GM19463 (cell line): ENCODE results near the gene P2RY2.

Source experiments
- ATAC-seq: cut with Tn5 transposase; IDR thresholded peaks from one replicate; pipeline ENCODE4 v1.9.1; 2021; ENCODE audit warnings: mild to moderate bottlenecking, moderate library complexity; ENCODE audit not compliant: unreplicated experiment

Gene P2RY2

GRCh38 chr11:73241300-73241699 is 23.2 kb downstream of the P2RY2 start:
- no peak for ATAC-seq

- ATAC-seq: peak; percentile 78
These were observed 24.4 kb downstream of the P2RY2 start for GRCh38 chr11:73242251-73243092.

GRCh38 chr11:73243093-73243485 is 25.0 kb downstream of the P2RY2 start:
- no peak for ATAC-seq

GRCh38 chr11:73244589-73245240 is 26.6 kb downstream of the P2RY2 start:
- ATAC-seq: no peak

- ATAC-seq: no peak
These were observed 27.4 kb downstream of the P2RY2 start for GRCh38 chr11:73245461-73245860.

- no peak for ATAC-seq
These were observed 28.2 kb downstream of the P2RY2 start for GRCh38 chr11:73246303-73246702.

GRCh38 chr11:73248526-73249185 is 30.6 kb downstream of the P2RY2 start:
- no peak for ATAC-seq

DNA sequence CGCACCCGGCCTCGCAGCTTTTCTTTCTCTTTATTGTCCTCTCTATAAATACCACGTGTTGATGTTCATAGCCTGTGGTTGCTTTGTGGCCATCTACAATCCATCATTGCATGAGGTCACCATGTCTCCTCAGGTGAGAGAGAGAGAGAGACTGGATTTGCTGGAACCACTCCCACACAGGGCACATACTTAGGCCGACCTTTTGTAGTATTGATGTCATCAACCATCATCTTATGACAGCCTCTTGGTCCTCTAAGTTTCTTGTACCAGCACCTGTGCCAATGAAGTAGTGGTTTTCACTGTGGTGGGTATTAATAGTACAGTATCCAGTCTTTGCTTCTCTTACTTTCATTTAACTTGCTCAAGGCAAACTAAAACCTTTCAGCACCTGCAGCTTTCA is 31.2 kb downstream of the P2RY2 start:
- ATAC-seq: peak; percentile 74

DNA sequence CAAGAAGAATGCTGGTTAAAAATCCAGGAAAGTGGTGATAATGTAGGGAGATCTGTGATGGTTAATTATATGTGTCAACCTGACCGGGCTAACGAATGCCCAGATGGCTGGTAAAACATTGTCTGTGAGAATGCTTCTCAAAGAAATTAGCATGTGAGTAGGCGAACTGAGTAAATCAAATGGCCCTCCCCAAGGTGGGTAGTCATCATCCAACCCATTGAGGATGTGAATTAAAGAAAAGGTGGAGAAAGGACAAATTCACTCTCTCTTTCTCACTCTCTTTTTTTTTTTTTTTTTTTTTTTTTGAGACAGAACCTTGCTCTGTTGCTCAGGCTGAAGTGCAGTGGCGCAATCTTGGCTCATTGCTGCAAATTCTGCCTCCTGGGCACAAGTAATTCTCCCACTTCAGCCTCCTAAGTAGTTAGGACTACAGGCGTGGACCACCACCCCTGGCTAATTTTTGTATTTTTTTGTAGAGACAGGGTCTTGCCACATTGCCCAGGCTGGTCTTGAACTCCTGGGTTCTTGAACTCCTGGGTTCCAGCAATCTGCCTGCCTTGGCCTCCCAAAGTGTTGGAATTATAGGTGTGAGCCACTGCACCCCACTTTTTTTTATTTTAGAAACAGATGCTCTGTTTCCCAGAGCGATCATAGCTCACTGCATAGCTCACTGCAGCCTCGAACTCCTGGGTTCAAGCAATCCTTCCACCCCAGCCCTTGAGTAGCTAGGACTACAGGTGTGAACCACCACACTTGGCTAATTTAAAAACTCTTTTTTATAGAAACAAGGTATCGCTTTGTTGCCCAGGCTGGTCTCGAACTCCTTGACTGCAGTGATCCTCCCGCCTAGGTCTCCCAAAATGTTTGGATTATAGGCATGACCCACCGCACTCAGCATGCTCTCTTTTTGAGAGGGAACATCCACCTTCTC is 32.0 kb downstream of the P2RY2 start:
- ATAC-seq: no peak

DNA sequence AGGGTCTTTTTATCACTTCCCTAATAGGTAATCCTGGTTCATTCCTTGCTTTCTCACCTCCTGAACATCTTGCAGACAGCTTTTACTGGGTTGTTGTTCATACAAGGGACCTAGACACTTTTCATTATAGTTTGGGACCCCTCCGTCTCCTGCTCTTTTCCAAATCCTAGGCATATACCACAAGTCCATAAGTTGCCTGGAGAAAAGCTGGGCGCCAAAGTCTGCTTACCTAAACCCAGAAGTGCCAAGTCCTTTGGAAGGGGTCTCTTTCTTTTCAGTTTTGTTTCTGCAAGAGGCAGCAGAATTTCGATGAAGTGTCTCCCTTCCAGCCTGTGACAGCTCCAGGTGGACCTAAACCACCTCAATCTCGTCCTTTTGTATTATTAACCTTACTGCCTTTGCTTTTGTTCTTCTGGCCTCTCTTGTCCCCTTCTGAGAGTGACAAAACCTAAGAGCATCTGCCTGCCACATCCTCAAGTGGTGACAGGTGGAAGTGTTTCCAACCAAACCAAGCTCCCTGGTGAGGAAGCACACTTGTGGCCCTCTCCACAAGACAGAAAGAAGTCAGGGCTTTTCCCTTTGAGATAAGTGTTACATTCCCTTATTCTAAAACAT is 34.6 kb downstream of the P2RY2 start:
- no peak for ATAC-seq

DNA sequence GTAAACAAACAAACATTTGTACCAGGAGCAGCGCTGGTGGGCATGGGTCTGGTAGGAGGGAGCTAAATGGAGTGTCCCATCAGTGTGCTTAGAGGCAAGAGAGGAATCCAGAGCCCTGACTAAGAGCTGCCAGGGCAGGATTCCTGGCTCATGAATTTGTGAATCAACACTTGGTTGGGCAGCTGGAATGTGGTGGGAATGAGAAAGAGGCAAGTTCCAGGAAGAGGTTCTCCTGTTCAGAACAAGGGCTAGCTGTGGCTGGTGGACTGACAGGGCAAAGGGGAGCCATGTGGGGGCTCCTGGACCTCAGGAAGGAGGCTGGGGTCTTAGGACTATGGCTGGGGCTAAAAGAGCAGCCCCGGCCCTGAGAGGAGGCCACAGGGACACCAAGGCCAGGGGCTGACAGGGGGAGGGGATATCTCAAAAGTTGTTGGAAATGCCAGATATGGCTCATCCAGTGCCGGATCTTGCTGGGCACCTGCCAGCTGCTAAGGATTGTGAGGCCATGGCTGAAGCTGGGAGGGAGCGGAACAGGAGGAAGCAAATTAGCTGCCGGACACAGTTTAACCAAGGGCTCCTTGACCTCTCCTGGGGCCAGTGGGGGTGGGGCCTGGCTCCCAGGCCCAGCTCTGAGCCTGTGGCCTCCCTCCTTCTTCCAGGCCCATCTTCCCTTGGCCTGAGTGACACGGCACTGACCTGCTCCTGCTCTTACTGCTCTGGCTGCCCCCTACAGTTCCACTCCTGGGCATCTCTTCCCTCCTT is 39.4 kb downstream of the P2RY2 start:
- ATAC-seq: no peak

DNA sequence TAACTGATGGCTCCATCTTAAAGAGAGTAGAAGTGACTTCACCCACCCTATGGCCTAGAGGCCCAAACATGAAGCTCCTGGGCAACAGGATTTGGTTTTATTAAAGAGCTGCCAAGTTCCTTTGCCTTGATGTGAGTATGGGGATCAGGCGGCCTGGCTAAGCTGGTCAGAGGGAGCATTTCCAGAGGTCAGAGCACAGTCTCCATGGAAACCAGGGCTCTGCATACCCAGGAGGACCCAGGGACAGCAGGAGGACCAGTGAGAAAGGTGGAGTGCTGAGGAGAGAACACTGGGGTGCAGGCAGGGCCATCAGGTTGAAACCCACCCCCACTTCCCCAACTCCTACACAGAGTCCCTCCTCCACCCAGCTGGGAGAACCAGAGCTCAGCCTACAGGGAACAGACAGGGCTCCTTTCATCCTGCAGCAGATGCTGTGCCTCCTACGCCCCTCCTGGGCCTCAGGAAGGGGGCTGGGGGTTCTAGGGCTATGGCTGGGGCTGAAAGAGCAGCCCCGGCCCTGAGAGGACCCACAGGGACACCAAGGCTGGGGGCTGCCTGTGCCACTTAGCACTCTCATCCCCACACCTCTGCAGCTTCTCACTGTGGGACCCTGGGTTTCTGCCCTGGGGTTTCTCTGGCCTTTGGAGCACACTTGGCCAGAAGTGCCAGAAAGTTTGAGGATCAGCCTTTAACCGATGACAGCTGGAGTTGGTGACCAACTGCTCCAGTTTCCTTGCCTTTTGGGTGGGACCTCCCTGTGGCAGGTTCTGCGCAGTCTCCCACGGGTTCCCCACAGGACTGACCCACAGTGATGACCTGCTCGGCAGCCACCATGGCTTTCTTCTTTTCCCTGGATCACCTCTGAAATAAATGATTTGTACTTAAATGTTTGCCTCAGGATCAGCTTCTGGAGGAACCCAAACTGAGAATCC is 40.3 kb downstream of the P2RY2 start:
- no peak for ATAC-seq

DNA sequence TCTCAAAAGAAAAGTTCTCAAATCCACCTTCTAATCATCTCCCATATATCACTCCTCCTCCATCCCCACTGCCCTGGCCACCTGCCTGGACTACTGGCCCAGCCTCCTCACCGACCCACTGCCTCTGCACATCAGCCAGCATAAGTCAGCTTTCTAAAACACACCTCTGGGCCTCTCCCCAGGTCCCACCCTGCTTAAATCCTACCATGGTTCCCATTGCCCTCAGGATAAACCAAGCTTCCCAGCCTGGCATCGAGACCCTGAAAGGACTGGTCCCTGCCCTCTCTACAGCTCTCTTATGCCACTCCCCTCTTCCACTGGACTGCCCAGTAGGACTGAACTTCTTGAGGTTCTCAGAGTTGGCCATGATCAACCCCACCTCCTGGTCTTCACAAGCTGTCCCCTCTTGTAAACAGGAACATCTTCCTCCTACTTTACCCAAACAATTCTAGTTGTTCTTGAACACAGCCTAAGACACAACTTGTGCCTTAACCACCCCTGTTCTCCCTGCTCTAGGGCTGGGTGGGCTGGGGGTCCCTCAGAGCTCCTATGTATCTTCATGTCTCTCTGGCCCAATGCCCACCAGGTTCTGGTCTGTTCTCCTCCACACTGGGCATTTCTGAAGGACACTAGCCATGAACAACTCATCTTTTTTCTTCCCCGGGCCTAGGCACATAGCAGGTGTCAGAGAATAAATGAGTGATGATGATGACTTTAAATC is 41.5 kb downstream of the P2RY2 start:
- ATAC-seq: no peak

DNA sequence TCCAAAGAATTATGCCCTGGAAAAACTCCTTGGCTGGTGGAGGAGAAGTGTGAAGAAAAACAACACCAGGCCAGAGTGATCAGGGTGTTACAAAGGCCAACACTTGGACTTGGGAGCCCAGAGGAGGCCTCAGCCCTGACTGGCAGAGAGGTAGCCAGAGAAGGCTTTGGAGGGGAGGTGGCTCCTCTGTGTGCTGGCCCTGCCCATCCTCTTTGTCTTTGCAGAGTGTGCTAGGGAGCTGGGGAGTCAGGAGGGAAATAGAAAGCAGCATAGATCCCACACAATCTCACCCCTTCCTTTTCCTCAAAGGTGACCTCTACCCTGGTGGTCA is 42.0 kb downstream of the P2RY2 start:
- ATAC-seq: no peak

DNA sequence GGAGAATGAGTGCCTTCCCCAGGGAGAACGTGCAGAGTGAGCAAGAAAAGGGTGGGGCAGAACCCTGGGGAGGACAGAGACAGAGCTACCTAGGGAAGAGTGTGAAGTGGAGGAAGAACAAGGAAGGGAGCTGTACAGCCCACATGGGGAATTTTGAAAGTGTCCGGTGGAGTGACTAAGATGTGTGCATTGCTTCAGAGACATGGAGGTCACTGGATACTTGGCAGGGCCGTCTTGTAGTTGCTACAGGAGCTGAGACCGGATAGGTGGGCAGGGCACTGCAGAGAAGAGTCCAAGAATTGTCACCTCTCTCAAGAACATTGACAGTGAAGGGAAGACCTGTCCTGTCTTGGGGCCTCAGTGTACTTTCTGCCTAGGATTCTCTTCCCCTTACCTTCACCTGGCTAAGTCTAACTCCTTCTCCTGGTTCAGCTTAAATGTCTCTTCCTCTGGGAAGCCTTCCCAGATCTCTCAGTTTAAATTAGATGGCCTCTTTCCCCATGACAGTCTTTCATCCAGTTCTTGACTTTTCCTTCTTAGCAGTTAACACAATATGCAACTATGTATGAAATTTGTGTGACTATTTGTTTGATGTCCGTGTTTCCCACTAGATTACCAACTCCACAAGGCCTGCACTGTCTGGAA is 44.9 kb downstream of the P2RY2 start:
- ATAC-seq: no peak

DNA sequence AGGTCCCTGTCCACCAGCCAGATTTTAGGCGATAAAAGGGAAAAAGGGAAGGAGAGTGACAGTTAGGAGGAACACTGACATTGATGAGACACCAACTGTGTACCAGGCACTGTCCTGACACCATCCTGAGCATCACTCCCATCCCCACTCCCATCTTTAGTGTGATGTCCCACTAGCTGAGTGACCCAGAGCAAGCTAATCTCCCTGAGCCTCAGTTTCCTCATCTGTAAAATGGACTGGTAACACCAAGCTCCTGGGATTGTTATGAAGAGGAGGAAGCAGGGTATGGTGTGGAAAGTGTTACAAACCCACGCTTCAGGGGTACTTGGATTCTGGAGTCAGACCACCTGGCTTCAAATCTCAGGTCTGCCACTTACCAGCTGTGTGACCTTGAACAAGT is 45.6 kb downstream of the P2RY2 start:
- ATAC-seq: no peak

- no peak for ATAC-seq
These were observed 47.3 kb downstream of the P2RY2 start for GRCh38 chr11:73265278-73265810.
